ENCODE results near the gene OGFOD1. TPM values are rescaled to one million over a fixed set of nuclear protein-coding genes. Genes with fewer than 3 reads are reported as not detected.

The OGFOD1 gene
- total RNA-seq, 4 donors from 2014 or later: 28.4 to 75.3 (median 58.7) TPM

DNA sequence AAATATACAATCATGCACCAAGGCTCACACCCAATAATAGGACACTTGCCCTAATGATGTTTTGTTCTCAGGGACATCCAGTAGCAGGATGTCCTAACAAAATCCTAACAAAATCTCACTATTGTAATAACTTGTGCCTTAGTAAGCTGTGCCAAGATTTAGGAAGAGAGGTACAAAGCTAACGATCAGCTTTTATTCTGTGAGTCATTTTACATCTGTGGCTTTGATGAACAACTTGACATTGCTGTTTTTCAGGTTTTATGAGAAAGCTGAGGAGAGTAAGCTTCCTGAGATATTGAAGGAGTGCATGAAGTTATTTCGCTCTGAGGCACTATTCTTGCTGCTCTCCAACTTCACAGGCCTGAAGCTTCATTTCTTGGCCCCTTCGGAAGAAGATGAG is 18.9 kb downstream of the OGFOD1 start:
- TF ChIP-seq, protein P1, sequence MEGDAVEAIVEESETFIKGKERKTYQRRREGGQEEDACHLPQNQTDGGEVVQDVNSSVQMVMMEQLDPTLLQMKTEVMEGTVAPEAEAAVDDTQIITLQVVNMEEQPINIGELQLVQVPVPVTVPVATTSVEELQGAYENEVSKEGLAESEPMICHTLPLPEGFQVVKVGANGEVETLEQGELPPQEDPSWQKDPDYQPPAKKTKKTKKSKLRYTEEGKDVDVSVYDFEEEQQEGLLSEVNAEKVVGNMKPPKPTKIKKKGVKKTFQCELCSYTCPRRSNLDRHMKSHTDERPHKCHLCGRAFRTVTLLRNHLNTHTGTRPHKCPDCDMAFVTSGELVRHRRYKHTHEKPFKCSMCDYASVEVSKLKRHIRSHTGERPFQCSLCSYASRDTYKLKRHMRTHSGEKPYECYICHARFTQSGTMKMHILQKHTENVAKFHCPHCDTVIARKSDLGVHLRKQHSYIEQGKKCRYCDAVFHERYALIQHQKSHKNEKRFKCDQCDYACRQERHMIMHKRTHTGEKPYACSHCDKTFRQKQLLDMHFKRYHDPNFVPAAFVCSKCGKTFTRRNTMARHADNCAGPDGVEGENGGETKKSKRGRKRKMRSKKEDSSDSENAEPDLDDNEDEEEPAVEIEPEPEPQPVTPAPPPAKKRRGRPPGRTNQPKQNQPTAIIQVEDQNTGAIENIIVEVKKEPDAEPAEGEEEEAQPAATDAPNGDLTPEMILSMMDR (IDR thresholded peaks at IDR 0.05): no peak
- no peak for TF ChIP-seq POLR2A (IDR thresholded peaks at IDR 0.05)
- Histone ChIP-seq H3K9me3 (no peaks in the 10 kb centered on the region), H3K27ac (no peak overlapping the region), H3K4me1 (no peaks in the 10 kb centered on the region), H3K4me3 (replicated peaks in 1 of 3) (no peak overlapping the region), H3K27me3 (no peaks in the 10 kb centered on the region), H3K36me3 (peaks cover 58 to 71% of the 10 kb centered on the region in 2 donors)
- intact Hi-C loops (cut with DNase I): no loop called here
- no peak for DNase-seq
- WGBS, 2 donors: 90 to 94% methylated on average over 3 of the region's 3 CpGs

DNA sequence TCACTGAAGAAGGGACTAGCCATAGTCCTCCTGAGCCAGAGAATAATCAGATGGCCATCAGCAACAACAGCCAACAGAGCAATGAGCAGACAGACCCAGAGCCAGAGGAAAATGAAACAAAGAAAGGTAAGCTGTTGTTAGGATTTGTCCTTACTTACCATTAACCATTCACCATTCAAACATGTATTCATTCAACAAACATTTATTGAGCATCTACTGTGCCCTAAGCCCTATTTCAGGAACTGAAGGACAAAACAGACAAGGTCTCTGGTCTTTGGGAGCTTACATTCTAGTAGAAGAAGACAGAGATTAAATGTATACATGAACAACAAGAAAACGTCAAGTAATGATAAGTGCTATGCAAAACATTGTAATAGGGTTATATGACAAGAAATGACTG is 19.3 kb downstream of the OGFOD1 start:
- no peak for TF ChIP-seq POLR2A (IDR thresholded peaks at IDR 0.05)
- TF ChIP-seq, protein P1 (IDR thresholded peaks at IDR 0.05): no peak
- no peak overlapping the region for H3K4me3 ChIP-seq (replicated peaks in 1 of 3)
- H3K27me3 ChIP-seq: no peaks in the 10 kb centered on the region
- H3K4me1 ChIP-seq: no peaks in the 10 kb centered on the region
- intact Hi-C loops (cut with DNase I): no loop called here
- no peak overlapping the region for H3K27ac ChIP-seq
- no peak for DNase-seq
- H3K9me3 ChIP-seq: no peaks in the 10 kb centered on the region
- 90 to 98% methylated on average over 1 of the region's 1 CpG for WGBS, 2 donors
- H3K36me3 ChIP-seq: peaks cover 60 to 76% of the 10 kb centered on the region in 2 donors

DNA sequence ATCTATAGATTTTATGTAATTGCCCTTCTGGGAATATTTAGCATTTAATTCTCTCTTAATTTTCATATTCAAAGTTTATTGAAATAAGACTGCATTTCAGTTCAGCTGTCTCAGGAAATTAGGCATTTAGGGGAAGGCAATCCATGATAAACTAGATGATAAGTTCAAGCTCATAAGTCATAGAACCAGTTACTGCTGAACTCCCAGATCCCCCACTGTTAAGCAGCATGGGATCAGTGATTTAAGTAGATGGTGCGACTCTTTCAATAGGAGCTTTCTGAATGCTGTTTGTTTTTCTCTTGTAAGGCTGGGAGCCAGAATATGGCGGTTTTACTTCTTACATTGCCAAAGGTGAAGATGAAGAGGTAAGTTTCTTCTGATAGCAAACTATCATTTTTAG is 23.8 kb downstream of the OGFOD1 start:
- whole genome bisulfite sequencing, 2 donors: 90 to 92% methylated on average over 2 of the region's 2 CpGs
- H3K27me3 ChIP-seq: no peaks in the 10 kb centered on the region
- peaks cover 29 to 69% of the 10 kb centered on the region in 2 donors for H3K36me3 ChIP-seq
- no peaks in the 10 kb centered on the region for H3K9me3 ChIP-seq
- no peak overlapping the region for H3K27ac ChIP-seq
- intact Hi-C loops (cut with DNase I): no loop called here
- TF ChIP-seq, protein P1 (IDR thresholded peaks at IDR 0.05): no peak
- no peak for TF ChIP-seq POLR2A (IDR thresholded peaks at IDR 0.05)
- DNase-seq: no peak
- H3K4me1 ChIP-seq: no peaks in the 10 kb centered on the region
- no peak overlapping the region for H3K4me3 ChIP-seq (replicated peaks in 1 of 3)

DNA sequence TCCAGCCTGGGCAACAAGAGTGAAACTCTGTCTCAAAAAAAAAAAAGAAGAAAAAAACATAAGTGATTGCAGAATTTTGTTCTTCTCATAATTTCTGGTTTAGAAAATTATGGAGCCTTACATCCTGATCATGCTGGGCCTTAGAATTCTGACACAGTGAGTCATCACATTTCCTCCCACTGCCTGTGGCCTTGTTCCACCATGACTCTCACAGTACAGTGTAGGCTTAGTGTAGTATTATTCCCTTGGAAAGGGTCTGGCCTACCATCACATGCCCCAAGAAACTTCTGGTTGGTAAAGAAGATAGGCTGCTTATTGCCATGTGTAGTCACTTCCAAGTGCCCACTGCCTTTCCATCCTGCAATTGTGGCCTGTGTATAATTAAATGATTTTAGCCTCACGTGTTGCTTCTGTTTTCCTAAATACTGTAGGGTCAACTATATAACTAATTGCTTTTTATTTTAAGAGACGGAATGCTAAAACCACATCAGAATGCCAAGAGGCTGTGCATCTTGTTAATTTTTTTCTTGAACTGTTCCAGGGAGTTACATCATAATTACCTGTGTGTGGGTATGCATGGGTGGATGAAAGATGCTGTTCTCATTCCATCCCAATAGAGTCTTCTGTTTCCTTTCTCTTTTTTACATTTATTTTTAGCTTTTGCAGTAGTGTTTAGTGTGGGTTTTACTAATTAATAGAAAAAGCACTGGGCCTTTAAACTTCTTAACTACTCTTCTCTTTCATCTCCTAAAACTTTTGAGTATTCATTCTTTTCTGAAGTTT is 25.9 kb downstream of the OGFOD1 start:
- Histone ChIP-seq H3K9me3 (no peaks in the 10 kb centered on the region), H3K27me3 (no peaks in the 10 kb centered on the region), H3K27ac (no peak overlapping the region), H3K4me1 (no peaks in the 10 kb centered on the region), H3K4me3 (replicated peaks in 1 of 3) (no peak overlapping the region), H3K36me3 (peaks cover 15 to 57% of the 10 kb centered on the region in 2 donors)
- no peak for TF ChIP-seq POLR2A (IDR thresholded peaks at IDR 0.05)
- TF ChIP-seq, protein P1 (IDR thresholded peaks at IDR 0.05): no peak
- intact Hi-C loops (cut with DNase I): no loop called here
- WGBS, 2 donors: 94 to 95% methylated on average over 2 of the region's 2 CpGs
- no peak for DNase-seq

DNA sequence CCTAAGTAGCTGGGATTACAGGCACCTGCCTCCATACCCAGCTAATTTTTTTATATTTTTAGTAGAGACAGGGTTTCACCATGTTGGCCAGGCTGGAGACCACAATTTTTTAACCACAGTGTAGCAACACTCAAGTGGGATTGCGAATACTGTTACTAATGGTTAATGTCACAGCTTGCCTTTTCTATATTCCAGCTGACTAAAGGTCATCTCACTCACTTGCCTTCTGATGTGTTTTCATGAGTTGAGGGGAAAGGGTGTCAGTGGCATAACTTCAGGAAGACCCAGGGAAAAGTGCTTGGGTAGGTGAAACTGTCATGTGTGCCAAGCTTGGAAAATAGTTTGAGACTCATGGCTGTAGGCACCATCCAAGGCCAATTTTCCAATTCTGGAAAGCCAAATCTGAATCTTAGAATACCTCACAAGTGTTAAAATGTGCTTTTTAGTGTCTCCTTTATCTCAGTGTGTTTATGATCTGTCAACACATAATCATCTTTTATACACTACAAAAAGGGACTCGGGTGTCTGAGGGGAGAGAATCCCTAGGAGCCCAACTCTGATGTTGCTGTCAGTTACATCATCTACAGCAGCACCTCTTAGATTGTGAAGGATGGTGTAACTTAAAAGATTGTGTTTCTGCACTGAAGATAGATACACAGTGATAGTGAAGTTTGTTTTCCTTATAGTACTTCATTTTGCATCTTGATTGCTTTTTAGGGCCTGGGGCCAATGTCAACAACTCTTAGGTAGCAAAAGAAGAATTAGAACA is 27.1 kb downstream of the OGFOD1 start:
- TF ChIP-seq POLR2A (IDR thresholded peaks at IDR 0.05): no peak
- TF ChIP-seq, protein P1 (IDR thresholded peaks at IDR 0.05): no peak
- Histone ChIP-seq H3K4me1 (no peaks in the 10 kb centered on the region), H3K9me3 (no peaks in the 10 kb centered on the region), H3K4me3 (replicated peaks in 1 of 3) (no peak overlapping the region), H3K36me3 (peaks cover 20 to 48% of the 10 kb centered on the region in 2 donors), H3K27me3 (no peaks in the 10 kb centered on the region), H3K27ac (no peak overlapping the region)
- intact Hi-C loops (cut with DNase I): no loop called here
- DNase-seq: no peak
- WGBS, 2 donors: 89 to 96% methylated on average over 2 of the region's 2 CpGs
